HEK293 (cell line): ENCODE data around the gene HOXA10.
A peak's percentile ranks its signal among the peaks of the same experiment; 100 is the strongest.

ENCODE experiments used
- CTCF ChIA-PET: fragments of 350-600 bp; formaldehyde crosslinking; extraction: SDS; loops from one replicate; lab custom pipeline; 2021; ENCODE audit warnings: antibody characterized with exemption; lab: Yijun Ruan, JAX
- POLR2A ChIA-PET: fragments of 300-600 bp; formaldehyde crosslinking; extraction: SDS; loops from one replicate; lab custom pipeline; 2020; ENCODE audit warnings: antibody characterized with exemption, inconsistent platforms; lab: Yijun Ruan, JAX
- H3K27ac ChIP-seq: fragments of 200-500 bp; sonication (Bioruptor generic); 2 replicates; pipeline ENCODE4 v1.5.1; 2014; ENCODE audit warnings: low read depth, low read length, control low read depth, inconsistent platforms; ENCODE audit errors: extremely low read depth
- H3K36me3 ChIP-seq, 2 experiments: fragments of 200-500 bp in 1 of 2; sonication (Bioruptor generic) in 1 of 2; 1 replicate in 1 of 2; 2 replicates in 1 of 2; pipeline ENCODE4 v1.5.1; 2014 to 2017; ENCODE audit warnings: inconsistent platforms in 2 of 2, low read length in 2 of 2; ENCODE audit not compliant: control insufficient read depth in 2 of 2, insufficient read depth in 1 of 2
- H3K4me1 ChIP-seq: fragments of 200-500 bp; sonication (Bioruptor generic); 2 replicates; pipeline ENCODE4 v1.5.1; 2014; ENCODE audit warnings: mild to moderate bottlenecking, low read length, inconsistent platforms; ENCODE audit not compliant: control insufficient read depth, insufficient read depth
- H3K4me3 ChIP-seq: 2 replicates; pipeline ENCODE4 v1.5.1; 2011; ENCODE audit warnings: low read depth, mild to moderate bottlenecking, control low read depth, low read length, moderate library complexity
- H3K9me3 ChIP-seq: fragments of 200-500 bp; sonication (Bioruptor generic); 2 replicates; pipeline ENCODE4 v1.5.1; 2014; ENCODE audit warnings: low read depth, low read length, inconsistent platforms; ENCODE audit not compliant: control insufficient read depth, insufficient read depth
- GLIS1 ChIP-seq: fragments of 450-650 bp; formaldehyde crosslinking; IDR thresholded peaks from 2 replicates; pipeline ENCODE4 v1.5.1; 2016; ENCODE audit warnings: missing biosample characterization, missing genetic modification characterization
- GLIS2 ChIP-seq: fragments of 450-650 bp; formaldehyde crosslinking; IDR thresholded peaks from 2 replicates; pipeline ENCODE4 v1.5.1; 2016; ENCODE audit warnings: missing biosample characterization, missing genetic modification characterization
- HOXC10 ChIP-seq: sonication (generic); formaldehyde crosslinking; IDR thresholded peaks from 2 replicates; pipeline ENCODE4 v1.8.1; 2023; ENCODE audit warnings: mild to moderate bottlenecking, missing genetic modification reagents
- IKZF3 ChIP-seq: fragments of 450-650 bp; IDR thresholded peaks from 2 replicates; pipeline ENCODE4 v1.5.0; 2018; ENCODE audit warnings: missing biosample characterization, mild to moderate bottlenecking, missing genetic modification characterization, moderate library complexity
- MZF1 ChIP-seq: fragments of 450-650 bp; formaldehyde crosslinking; IDR thresholded peaks from 2 replicates; pipeline ENCODE4 v1.5.1; 2017; ENCODE audit warnings: missing biosample characterization, missing genetic modification characterization, borderline replicate concordance
- OSR2 ChIP-seq: fragments of 450-650 bp; formaldehyde crosslinking; IDR thresholded peaks from 2 replicates; pipeline ENCODE4 v1.5.1; 2016; ENCODE audit warnings: missing biosample characterization, missing genetic modification characterization
- SCRT1 ChIP-seq: fragments of 450-650 bp; formaldehyde crosslinking; IDR thresholded peaks from 2 replicates; pipeline ENCODE4 v1.5.1; 2016; ENCODE audit warnings: missing biosample characterization, missing genetic modification characterization, borderline replicate concordance
- ZBTB10 ChIP-seq: fragments of 450-650 bp; formaldehyde crosslinking; IDR thresholded peaks from 2 replicates; pipeline ENCODE4 v1.5.1; 2016; ENCODE audit warnings: missing biosample characterization, missing genetic modification characterization
- ZBTB48 ChIP-seq: fragments of 450-650 bp; formaldehyde crosslinking; IDR thresholded peaks from 2 replicates; pipeline ENCODE4 v1.5.1; 2016; ENCODE audit warnings: missing biosample characterization, missing genetic modification characterization
- ZBTB7A ChIP-seq: fragments of 450-650 bp; formaldehyde crosslinking; IDR thresholded peaks from 2 replicates; pipeline ENCODE4 v1.5.1; 2016; ENCODE audit warnings: low read depth, missing biosample characterization, missing genetic modification characterization
- ZBTB8A ChIP-seq: fragments of 450-650 bp; formaldehyde crosslinking; IDR thresholded peaks from 2 replicates; pipeline ENCODE4 v1.5.1; 2016; ENCODE audit warnings: missing biosample characterization, missing genetic modification characterization
- ZFP3 ChIP-seq: fragments of 450-650 bp; formaldehyde crosslinking; IDR thresholded peaks from 2 replicates; pipeline ENCODE4 v1.5.1; 2016; ENCODE audit warnings: low read depth, missing biosample characterization, missing genetic modification characterization
- ZNF18 ChIP-seq: fragments of 450-650 bp; formaldehyde crosslinking; IDR thresholded peaks from 2 replicates; pipeline ENCODE4 v1.5.1; 2016; ENCODE audit warnings: missing biosample characterization, missing genetic modification characterization
- ZNF248 ChIP-seq: fragments of 450-650 bp; formaldehyde crosslinking; IDR thresholded peaks from 2 replicates; pipeline ENCODE4 v1.5.1; 2017; ENCODE audit warnings: missing biosample characterization, missing genetic modification characterization
- ZNF335 ChIP-seq: fragments of 450-650 bp; formaldehyde crosslinking; conservative IDR thresholded peaks from 2 replicates; pipeline ENCODE4 v1.5.1; 2016; ENCODE audit warnings: missing biosample characterization, missing genetic modification characterization
- ZNF366 ChIP-seq: fragments of 450-650 bp; formaldehyde crosslinking; conservative IDR thresholded peaks from 2 replicates; pipeline ENCODE4 v1.5.1; 2016; ENCODE audit warnings: missing biosample characterization, missing genetic modification characterization
- ZNF423 ChIP-seq: fragments of 450-650 bp; formaldehyde crosslinking; IDR thresholded peaks from 2 replicates; pipeline ENCODE4 v1.5.1; 2016; ENCODE audit warnings: missing biosample characterization, missing genetic modification characterization
- ZNF426 ChIP-seq: fragments of 450-650 bp; formaldehyde crosslinking; IDR thresholded peaks from 2 replicates; pipeline ENCODE4 v1.5.1; 2017; ENCODE audit warnings: missing biosample characterization, missing genetic modification characterization, mild to moderate bottlenecking, inconsistent platforms, moderate library complexity
- ZNF544 ChIP-seq: fragments of 450-650 bp; formaldehyde crosslinking; IDR thresholded peaks from 2 replicates; pipeline ENCODE4 v1.5.0; 2017; ENCODE audit warnings: missing biosample characterization, missing genetic modification characterization
- ZNF585B ChIP-seq: fragments of 450-650 bp; formaldehyde crosslinking; IDR thresholded peaks from 2 replicates; pipeline ENCODE4 v1.5.1; 2016; ENCODE audit warnings: missing biosample characterization, missing genetic modification characterization
- ZNF624 ChIP-seq: fragments of 450-650 bp; formaldehyde crosslinking; IDR thresholded peaks from 2 replicates; pipeline ENCODE4 v1.5.1; 2017; ENCODE audit warnings: missing biosample characterization, missing genetic modification characterization
- ZNF664 ChIP-seq: fragments of 450-650 bp; formaldehyde crosslinking; IDR thresholded peaks from 2 replicates; pipeline ENCODE4 v1.5.1; 2016; ENCODE audit warnings: missing biosample characterization, missing genetic modification characterization
- ZNF670 ChIP-seq: fragments of 450-650 bp; formaldehyde crosslinking; IDR thresholded peaks from 2 replicates; pipeline ENCODE4 v1.5.1; 2016; ENCODE audit warnings: missing biosample characterization, missing genetic modification characterization, low read depth
- ZNF76 ChIP-seq: fragments of 450-650 bp; formaldehyde crosslinking; IDR thresholded peaks from 2 replicates; pipeline ENCODE4; 2016; ENCODE audit warnings: low read depth, missing biosample characterization, missing genetic modification characterization, borderline replicate concordance
- ZNF785 ChIP-seq: fragments of 450-650 bp; formaldehyde crosslinking; IDR thresholded peaks from 2 replicates; pipeline ENCODE4 v1.5.1; 2016; ENCODE audit warnings: missing biosample characterization, missing genetic modification characterization
- ZSCAN16 ChIP-seq: fragments of 450-650 bp; formaldehyde crosslinking; IDR thresholded peaks from 2 replicates; pipeline ENCODE4 v1.5.1; 2016; ENCODE audit warnings: missing biosample characterization, missing genetic modification characterization
- ZSCAN30 ChIP-seq: fragments of 450-650 bp; IDR thresholded peaks from 2 replicates; pipeline ENCODE4 v1.5.1; 2018; ENCODE audit warnings: missing biosample characterization, mild to moderate bottlenecking, missing genetic modification characterization, moderate library complexity
- TF ChIP-seq, protein P1 (sequence below): fragments of 450-650 bp; formaldehyde crosslinking; conservative IDR thresholded peaks from 2 replicates; pipeline ENCODE4 v1.5.1; 2016; ENCODE audit warnings: low read depth, missing biosample characterization, missing genetic modification characterization

The HOXA10 gene

GRCh38 chr7:27166531-27167505 is 7.3 kb downstream of the HOXA10 start (continued):
- TF ChIP-seq, protein P1, sequence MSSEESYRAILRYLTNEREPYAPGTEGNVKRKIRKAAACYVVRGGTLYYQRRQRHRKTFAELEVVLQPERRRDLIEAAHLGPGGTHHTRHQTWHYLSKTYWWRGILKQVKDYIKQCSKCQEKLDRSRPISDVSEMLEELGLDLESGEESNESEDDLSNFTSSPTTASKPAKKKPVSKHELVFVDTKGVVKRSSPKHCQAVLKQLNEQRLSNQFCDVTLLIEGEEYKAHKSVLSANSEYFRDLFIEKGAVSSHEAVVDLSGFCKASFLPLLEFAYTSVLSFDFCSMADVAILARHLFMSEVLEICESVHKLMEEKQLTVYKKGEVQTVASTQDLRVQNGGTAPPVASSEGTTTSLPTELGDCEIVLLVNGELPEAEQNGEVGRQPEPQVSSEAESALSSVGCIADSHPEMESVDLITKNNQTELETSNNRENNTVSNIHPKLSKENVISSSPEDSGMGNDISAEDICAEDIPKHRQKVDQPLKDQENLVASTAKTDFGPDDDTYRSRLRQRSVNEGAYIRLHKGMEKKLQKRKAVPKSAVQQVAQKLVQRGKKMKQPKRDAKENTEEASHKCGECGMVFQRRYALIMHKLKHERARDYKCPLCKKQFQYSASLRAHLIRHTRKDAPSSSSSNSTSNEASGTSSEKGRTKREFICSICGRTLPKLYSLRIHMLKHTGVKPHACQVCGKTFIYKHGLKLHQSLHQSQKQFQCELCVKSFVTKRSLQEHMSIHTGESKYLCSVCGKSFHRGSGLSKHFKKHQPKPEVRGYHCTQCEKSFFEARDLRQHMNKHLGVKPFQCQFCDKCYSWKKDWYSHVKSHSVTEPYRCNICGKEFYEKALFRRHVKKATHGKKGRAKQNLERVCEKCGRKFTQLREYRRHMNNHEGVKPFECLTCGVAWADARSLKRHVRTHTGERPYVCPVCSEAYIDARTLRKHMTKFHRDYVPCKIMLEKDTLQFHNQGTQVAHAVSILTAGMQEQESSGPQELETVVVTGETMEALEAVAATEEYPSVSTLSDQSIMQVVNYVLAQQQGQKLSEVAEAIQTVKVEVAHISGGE (tag by site-specific recombination) = peak; percentile 47; the same call in 1 of the 2 replicates
- no peak for TF ChIP-seq OSR2
- TF ChIP-seq GLIS2 (tag by site-specific recombination) = peak; percentile 48
- no peak for TF ChIP-seq ZFP3 (tag by site-specific recombination)
- TF ChIP-seq ZNF624 (tag by site-specific recombination) = no peak
- TF ChIP-seq ZNF544 = no peak

DNA sequence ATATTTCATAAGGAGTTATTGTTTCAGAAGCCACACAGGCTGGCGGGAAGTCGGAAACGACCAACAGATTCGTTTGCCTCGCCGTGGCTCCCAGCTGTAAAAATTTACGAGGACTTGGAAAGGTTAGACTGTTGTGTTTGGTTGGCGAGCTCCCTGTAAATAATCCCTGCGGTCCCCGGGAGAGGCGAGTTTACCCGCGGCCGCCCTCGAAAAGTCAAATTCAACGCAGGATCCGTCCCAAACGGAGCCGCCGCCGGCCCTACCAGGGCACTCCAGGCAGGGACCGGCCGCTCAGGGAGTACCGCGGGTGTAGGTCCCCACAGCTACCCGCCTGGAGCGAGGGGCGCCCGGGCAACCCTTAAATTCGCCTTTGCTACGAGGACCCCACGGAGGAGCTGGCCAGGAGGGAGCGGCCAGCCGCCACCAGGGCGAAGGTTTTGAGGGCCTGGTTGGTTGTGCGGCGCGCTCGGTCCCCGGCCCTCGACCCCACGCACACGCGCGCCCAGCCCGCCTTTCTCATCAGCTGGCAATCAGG is 8.1 kb downstream of the HOXA10 start:
- ChIA-PET POLR2A (interaction anchor here (0.6 to 2.5 kb wide), 12 partner anchors 9 to 1304 kb away, joined by 3 to 21 read pairs (median 5); partner anchors contain the start of genes HOXA11 and HOXA5), CTCF (interaction anchor here (0.6 to 1.4 kb wide), 2 partner anchors 12 to 28 kb away, joined by 3 read pairs; no protein-coding TSS in a partner anchor)
- Histone ChIP-seq H3K4me3 (peak overlapping the region; percentile 76), H3K36me3 (peaks cover 23 to 42% of the 10 kb centered on the region in 2 experiments), H3K9me3 (no peaks in the 10 kb centered on the region), H3K4me1 (peaks cover 7% of the 10 kb centered on the region), H3K27ac (peak overlapping the region; percentile 100)
- peak; percentile 2; the same call in 1 of the 2 replicates for TF ChIP-seq ZNF664
- TF ChIP-seq ZNF585B (tag by site-specific recombination) = no peak
- no peak for TF ChIP-seq MZF1 (tag by site-specific recombination)
- TF ChIP-seq ZNF785 (tag by site-specific recombination) = no peak
- peak; percentile 76; the same call in 1 of the 2 replicates for TF ChIP-seq ZNF366 (tag by site-specific recombination)
- peak; percentile 47 for TF ChIP-seq ZBTB48 (tag by site-specific recombination)
- no peak for TF ChIP-seq ZNF248 (tag by site-specific recombination)
- no peak for TF ChIP-seq ZNF670 (tag by site-specific recombination)
- TF ChIP-seq GLIS2 (tag by site-specific recombination) = peak; percentile 70
- TF ChIP-seq ZNF423 = no peak; the same call in 1 of the 2 replicates
- TF ChIP-seq ZNF76 (tag by site-specific recombination) = 0 out of 2 replicates have a peak, but pooled peaks have one; percentile 45
- 0 out of 2 replicates have a peak, but pooled peaks have one; percentile 5 for TF ChIP-seq SCRT1 (tag by site-specific recombination)
- TF ChIP-seq IKZF3 = peak; percentile 98
- TF ChIP-seq ZBTB10 = peak; percentile 17; the same call in 1 of the 2 replicates
- peak; percentile 56 for TF ChIP-seq ZNF335
- peak; percentile 3; the same call in 1 of the 2 replicates for TF ChIP-seq GLIS1
- TF ChIP-seq ZNF18 (tag by site-specific recombination) = 0 out of 2 replicates have a peak, but pooled peaks have one; percentile 35
- 0 out of 2 replicates have a peak, but pooled peaks have one; percentile 5 for TF ChIP-seq ZSCAN16 (tag by site-specific recombination)
- 0 out of 2 replicates have a peak, but pooled peaks have one; percentile 9 for TF ChIP-seq ZBTB8A
- peak; percentile 14; the same call in 1 of the 2 replicates for TF ChIP-seq ZBTB7A (tag by site-specific recombination)
- TF ChIP-seq ZNF426 (tag by site-specific recombination) = no peak
- no peak for TF ChIP-seq HOXC10 (CRISPR knock-in tag)
- TF ChIP-seq ZSCAN30 (tag by site-specific recombination) = peak; percentile 24; the same call in 1 of the 2 replicates
